Right lung (tissue), 5 donors: ENCODE measurements around the gene LDLRAD1. TPM values are rescaled to one million over a fixed set of nuclear protein-coding genes. Genes with fewer than 3 reads are reported as not detected.
A peak's percentile ranks its signal among the peaks of the same experiment; 100 is the strongest.
"Not testable (repeated sequence)": the region's sequence is repeated elsewhere in the genome, so short reads cannot be mapped to it uniquely, and the experiment has no call there.

ENCODE experiments used
- DNase-seq, 2 donors: peaks; one replicate each; pipeline ENCODE4 v3.0.0-alpha.2; 2013
- polyA plus RNA-seq, 5 donors: library from polyadenylated mRNA; unstranded; fragments of 120-200 nt; gene quantifications; one replicate each; pipeline versions ENCODE4 v1.2.1 to v1.2.3, GENCODE V29; 2013; ENCODE audit warnings: inconsistent platforms in 1 of 5, low replicate concordance in 1 of 5; ENCODE audit not compliant: insufficient read length in 5 of 5, insufficient read depth in 1 of 5

LDLRAD1 gene
- polyA plus RNA-seq, 5 donors = 0.67 to 8.2 (median 4.0) TPM

- not testable (repeated sequence) for DNase-seq
Observed at GRCh38 chr1:53994516-53994915, 23.5 kb downstream of the LDLRAD1 start.

- DNase-seq = no peak
Observed at GRCh38 chr1:53992085-53992874, 25.7 kb downstream of the LDLRAD1 start.

GRCh38 chr1:53987880-53988279, 30.1 kb downstream of the LDLRAD1 start:
- DNase-seq = no peak

GRCh38 chr1:53986458-53986857, 31.5 kb downstream of the LDLRAD1 start:
- no peak for DNase-seq

GRCh38 chr1:53984726-53985125, 33.3 kb downstream of the LDLRAD1 start:
- DNase-seq = no peak

GRCh38 chr1:53982763-53983104, 35.3 kb downstream of the LDLRAD1 start:
- DNase-seq = no peak

- DNase-seq = peak; percentile 24 to 40
Observed at GRCh38 chr1:53982034-53982762, 35.8 kb downstream of the LDLRAD1 start.

GRCh38 chr1:53981220-53981619, 36.8 kb downstream of the LDLRAD1 start:
- DNase-seq = no peak

GRCh38 chr1:53979712-53980450, 38.1 kb downstream of the LDLRAD1 start:
- no peak for DNase-seq

GRCh38 chr1:53975861-53976260, 42.1 kb downstream of the LDLRAD1 start:
- no peak for DNase-seq

- no peak for DNase-seq
Observed at GRCh38 chr1:53971718-53972117, 46.3 kb downstream of the LDLRAD1 start.

- not testable (repeated sequence) for DNase-seq
Observed at GRCh38 chr1:53969323-53969722, 48.7 kb downstream of the LDLRAD1 start.

- DNase-seq = no peak
Observed at GRCh38 chr1:53968125-53968513, 49.9 kb downstream of the LDLRAD1 start.

- DNase-seq = no peak
Observed at GRCh38 chr1:53967409-53968124, 50.4 kb downstream of the LDLRAD1 start.

GRCh38 chr1:53966794-53967193, 51.2 kb downstream of the LDLRAD1 start:
- no peak for DNase-seq

- DNase-seq = no peak
Observed at GRCh38 chr1:53964109-53964508, 53.9 kb downstream of the LDLRAD1 start.

- DNase-seq = no peak
Observed at GRCh38 chr1:53963460-53963859, 54.5 kb downstream of the LDLRAD1 start.

GRCh38 chr1:53962395-53962794, 55.6 kb downstream of the LDLRAD1 start:
- DNase-seq = no peak

- no peak for DNase-seq
Observed at GRCh38 chr1:53959664-53960250, 58.2 kb downstream of the LDLRAD1 start.
